Endothelial cell of umbilical vein (primary cell): ENCODE measurements around the gene MYBPHL.

Source experiments
- EZH2 ChIP-seq: IDR thresholded peaks from 2 replicates; pipeline ENCODE4 v1.6.1; 2012; ENCODE audit warnings: borderline replicate concordance, low read depth, mild to moderate bottlenecking, moderate library complexity, low read length, inconsistent platforms; ENCODE audit not compliant: severe bottlenecking
- FOS ChIP-seq: IDR thresholded peaks from 2 replicates; pipeline ENCODE4 v1.6.1; 2011; ENCODE audit warnings: mild to moderate bottlenecking, low read length, moderate library complexity, borderline replicate concordance; ENCODE audit not compliant: insufficient read depth
- POLR2A ChIP-seq: IDR thresholded peaks from 2 replicates; pipeline ENCODE4 v1.6.1; 2012; ENCODE audit warnings: low read depth, mild to moderate bottlenecking, control low read depth, low read length
- POLR2AphosphoS5 ChIP-seq: IDR thresholded peaks from 2 replicates; pipeline ENCODE4 v1.6.1; 2012; ENCODE audit warnings: low read depth, mild to moderate bottlenecking, control low read depth, low read length, moderate library complexity; ENCODE audit not compliant: insufficient read depth
- TF ChIP-seq, protein P1 (sequence below), 2 donors: IDR thresholded peaks; 1 replicate in 1 of 2; 2 replicates in 1 of 2; pipeline ENCODE4 v1.5.1; 2011; ENCODE audit warnings: low read length in 2 of 2, mild to moderate bottlenecking in 2 of 2, moderate library complexity in 2 of 2, control low read depth in 1 of 2, inconsistent platforms in 1 of 2, low read depth in 1 of 2; ENCODE audit not compliant: insufficient read depth in 1 of 2; ENCODE audit errors: extremely low read depth in 1 of 2
- TF ChIP-seq, protein P2 (sequence below): IDR thresholded peaks from 2 replicates; pipeline ENCODE4 v1.6.1; 2011; ENCODE audit not compliant: insufficient read depth, insufficient read length

DNA sequence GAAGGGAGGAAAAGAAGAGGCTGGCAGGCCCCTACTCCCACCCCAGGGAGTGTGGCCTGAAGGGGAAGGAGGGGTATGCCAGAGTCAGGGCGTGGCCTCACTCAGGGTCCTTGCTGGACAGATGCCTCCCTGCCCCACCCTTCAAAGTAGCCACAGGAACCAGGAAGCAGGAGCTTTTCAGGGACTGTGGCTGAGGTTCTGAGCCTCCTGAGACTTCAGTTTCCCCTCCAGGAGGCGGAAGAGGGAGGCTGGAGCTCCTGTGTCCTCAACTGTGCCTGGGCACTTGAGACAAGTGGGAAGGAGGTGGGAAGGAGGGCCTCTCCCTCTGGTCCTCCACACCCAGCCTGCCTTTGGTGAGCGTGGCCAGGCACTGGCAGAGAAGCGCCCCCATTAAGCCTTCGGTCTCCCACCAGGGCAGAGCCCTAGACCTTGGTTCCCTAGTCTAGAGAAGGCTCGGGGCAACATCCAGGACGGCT is 52.2 kb downstream of the MYBPHL start:
- TF ChIP-seq, protein P1, sequence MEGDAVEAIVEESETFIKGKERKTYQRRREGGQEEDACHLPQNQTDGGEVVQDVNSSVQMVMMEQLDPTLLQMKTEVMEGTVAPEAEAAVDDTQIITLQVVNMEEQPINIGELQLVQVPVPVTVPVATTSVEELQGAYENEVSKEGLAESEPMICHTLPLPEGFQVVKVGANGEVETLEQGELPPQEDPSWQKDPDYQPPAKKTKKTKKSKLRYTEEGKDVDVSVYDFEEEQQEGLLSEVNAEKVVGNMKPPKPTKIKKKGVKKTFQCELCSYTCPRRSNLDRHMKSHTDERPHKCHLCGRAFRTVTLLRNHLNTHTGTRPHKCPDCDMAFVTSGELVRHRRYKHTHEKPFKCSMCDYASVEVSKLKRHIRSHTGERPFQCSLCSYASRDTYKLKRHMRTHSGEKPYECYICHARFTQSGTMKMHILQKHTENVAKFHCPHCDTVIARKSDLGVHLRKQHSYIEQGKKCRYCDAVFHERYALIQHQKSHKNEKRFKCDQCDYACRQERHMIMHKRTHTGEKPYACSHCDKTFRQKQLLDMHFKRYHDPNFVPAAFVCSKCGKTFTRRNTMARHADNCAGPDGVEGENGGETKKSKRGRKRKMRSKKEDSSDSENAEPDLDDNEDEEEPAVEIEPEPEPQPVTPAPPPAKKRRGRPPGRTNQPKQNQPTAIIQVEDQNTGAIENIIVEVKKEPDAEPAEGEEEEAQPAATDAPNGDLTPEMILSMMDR (IDR thresholded peaks at IDR 0.05; ENCODE audit: extremely low read depth in 1 of 2, insufficient read depth in 1 of 2, low read depth in 1 of 2, low read length in 2 of 2), result no peak
- TF ChIP-seq POLR2AphosphoS5 (no peak), EZH2 (no peak), POLR2A (no peak), FOS (no peak)
- TF ChIP-seq, protein P2, sequence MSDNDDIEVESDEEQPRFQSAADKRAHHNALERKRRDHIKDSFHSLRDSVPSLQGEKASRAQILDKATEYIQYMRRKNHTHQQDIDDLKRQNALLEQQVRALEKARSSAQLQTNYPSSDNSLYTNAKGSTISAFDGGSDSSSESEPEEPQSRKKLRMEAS, result no peak
